Fibroblast of the aortic adventitia (primary cell): ENCODE measurements around the gene OR2AG1. TPM values are rescaled to one million over a fixed set of nuclear protein-coding genes. Genes with fewer than 3 reads are reported as not detected.
A peak's percentile ranks its signal among the peaks of the same experiment; 100 is the strongest.

Experiments
- DNase-seq: peaks from one replicate; pipeline ENCODE4 v3.0.0-alpha.2; 2010; ENCODE audit warnings: low read depth
- H3K4me3 ChIP-seq: 2 replicates; pipeline ENCODE4 v1.5.1; 2011; ENCODE audit warnings: low read depth, mild to moderate bottlenecking, control low read depth, low read length, moderate library complexity
- total RNA-seq: library from RNA; depleted of rRNA; stranded (reverse); fragments of >200 nt; gene quantifications from 2 replicates; pipeline ENCODE4 v1.2.3, GENCODE V29; 2012; ENCODE audit warnings: low replicate concordance
- TF ChIP-seq, protein P1 (sequence below): IDR thresholded peaks from 2 replicates; pipeline ENCODE4 v1.5.1; 2011; ENCODE audit warnings: mild to moderate bottlenecking, low read length, control low read depth, inconsistent platforms; ENCODE audit not compliant: insufficient read depth

Gene OR2AG1
- total RNA-seq, 1 donor: not detected

GRCh38 chr11:6747097-6747668 is 35.6 kb upstream of the OR2AG1 start:
- DNase-seq: no peak
- H3K4me3 ChIP-seq: no peak overlapping the region
- TF ChIP-seq, protein P1, sequence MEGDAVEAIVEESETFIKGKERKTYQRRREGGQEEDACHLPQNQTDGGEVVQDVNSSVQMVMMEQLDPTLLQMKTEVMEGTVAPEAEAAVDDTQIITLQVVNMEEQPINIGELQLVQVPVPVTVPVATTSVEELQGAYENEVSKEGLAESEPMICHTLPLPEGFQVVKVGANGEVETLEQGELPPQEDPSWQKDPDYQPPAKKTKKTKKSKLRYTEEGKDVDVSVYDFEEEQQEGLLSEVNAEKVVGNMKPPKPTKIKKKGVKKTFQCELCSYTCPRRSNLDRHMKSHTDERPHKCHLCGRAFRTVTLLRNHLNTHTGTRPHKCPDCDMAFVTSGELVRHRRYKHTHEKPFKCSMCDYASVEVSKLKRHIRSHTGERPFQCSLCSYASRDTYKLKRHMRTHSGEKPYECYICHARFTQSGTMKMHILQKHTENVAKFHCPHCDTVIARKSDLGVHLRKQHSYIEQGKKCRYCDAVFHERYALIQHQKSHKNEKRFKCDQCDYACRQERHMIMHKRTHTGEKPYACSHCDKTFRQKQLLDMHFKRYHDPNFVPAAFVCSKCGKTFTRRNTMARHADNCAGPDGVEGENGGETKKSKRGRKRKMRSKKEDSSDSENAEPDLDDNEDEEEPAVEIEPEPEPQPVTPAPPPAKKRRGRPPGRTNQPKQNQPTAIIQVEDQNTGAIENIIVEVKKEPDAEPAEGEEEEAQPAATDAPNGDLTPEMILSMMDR: no peak

DNA sequence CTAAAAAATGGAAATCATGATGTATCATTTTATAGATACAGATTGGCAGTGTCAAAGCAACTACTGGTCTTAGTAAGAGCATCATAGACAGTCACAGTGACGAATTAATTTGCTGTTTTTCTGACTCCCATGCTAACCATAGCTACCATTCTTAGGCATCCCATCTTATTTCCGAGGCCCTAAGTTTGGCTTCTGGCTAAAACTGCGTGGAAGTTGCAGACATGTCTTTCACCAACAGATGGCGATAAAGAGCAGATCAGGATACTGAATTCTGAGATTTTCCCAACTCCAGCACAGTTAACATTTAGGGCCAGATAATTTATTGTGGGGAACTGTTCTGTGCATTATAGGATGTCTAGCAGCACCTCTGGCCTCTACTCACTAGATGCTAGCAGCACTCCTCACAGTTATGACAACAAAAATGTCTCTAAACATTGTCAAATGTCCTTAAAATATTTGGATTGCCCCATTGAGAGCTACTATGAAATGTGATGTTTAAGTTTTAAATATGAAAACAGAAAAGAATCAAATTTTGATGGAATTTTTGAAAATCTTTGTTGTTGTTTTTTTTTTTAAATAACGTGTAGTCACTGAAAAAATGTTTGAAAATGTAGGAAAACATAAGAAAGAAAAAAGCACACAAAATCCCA is 27.4 kb upstream of the OR2AG1 start:
- DNase-seq: peak; percentile 63

GRCh38 chr11:6755953-6756347 is 26.9 kb upstream of the OR2AG1 start:
- DNase-seq: no peak
- TF ChIP-seq, protein P1: no peak
- H3K4me3 ChIP-seq: no peak overlapping the region

More for the DNA sequence above, 27.4 kb upstream of the OR2AG1 start:
- TF ChIP-seq, protein P1: peak; percentile 89
- no peak overlapping the region for H3K4me3 ChIP-seq

- no peak overlapping the region for H3K4me3 ChIP-seq
- TF ChIP-seq, protein P1: peak; percentile 66
- peak; percentile 74 for DNase-seq
Observed at GRCh38 chr11:6757373-6757967, 25.4 kb upstream of the OR2AG1 start.

- no peak within 1 kb of the TSS for H3K4me3 ChIP-seq
- TF ChIP-seq, protein P1: no peak
- DNase-seq: no peak
Observed at GRCh38 chr11:6771926-6772893, 10.6 kb upstream of the OR2AG1 start, which contains the start of gene OR2AG2. OR2AG2 (minus strand) TSS chr11:6771976; CDS start chr11:6768957, 3,019 bp downstream.

GRCh38 chr11:6778518-6778917 is 4.3 kb upstream of the OR2AG1 start:
- TF ChIP-seq, protein P1: no peak
- no peak overlapping the region for H3K4me3 ChIP-seq
- no peak for DNase-seq
